Measurements from ENCODE around the gene ASPG.

Gene ASPG

GRCh38 chr14:104119488-104120251, 34.2 kb downstream of the ASPG start:
- H3K4me3 ChIP-seq (ENCODE audit: low read length) = no peak overlapping the region
- no peak for DNase-seq (ENCODE audit: low read depth)
- no peak for TF ChIP-seq CTCF (conservative IDR thresholded peaks at IDR 0.05; ENCODE audit: low read depth, low read length)

- DNase-seq (ENCODE audit: low read depth) = no peak
- no peak for TF ChIP-seq CTCF (conservative IDR thresholded peaks at IDR 0.05; ENCODE audit: low read depth, low read length)
- H3K4me3 ChIP-seq (ENCODE audit: low read length) = no peak overlapping the region
Observed at GRCh38 chr14:104120281-104120741, 34.8 kb downstream of the ASPG start.

GRCh38 chr14:104121142-104121541, 35.6 kb downstream of the ASPG start:
- no peak overlapping the region for H3K4me3 ChIP-seq (ENCODE audit: low read length)
- TF ChIP-seq CTCF (conservative IDR thresholded peaks at IDR 0.05; ENCODE audit: low read depth, low read length) = no peak
- DNase-seq (ENCODE audit: low read depth) = no peak

GRCh38 chr14:104123879-104124278, 38.4 kb downstream of the ASPG start:
- DNase-seq (ENCODE audit: low read depth) = no peak
- H3K4me3 ChIP-seq (ENCODE audit: low read length) = no peak overlapping the region
- TF ChIP-seq CTCF (conservative IDR thresholded peaks at IDR 0.05; ENCODE audit: low read depth, low read length) = no peak

GRCh38 chr14:104125011-104125410, 39.5 kb downstream of the ASPG start:
- DNase-seq (ENCODE audit: low read depth) = no peak
- no peak overlapping the region for H3K4me3 ChIP-seq (ENCODE audit: low read length)
- TF ChIP-seq CTCF (conservative IDR thresholded peaks at IDR 0.05; ENCODE audit: low read depth, low read length) = no peak

GRCh38 chr14:104126753-104127152, 41.3 kb downstream of the ASPG start:
- no peak for TF ChIP-seq CTCF (conservative IDR thresholded peaks at IDR 0.05; ENCODE audit: low read depth, low read length)

GRCh38 chr14:104128981-104129380, 43.5 kb downstream of the ASPG start:
- H3K4me3 ChIP-seq (ENCODE audit: low read length) = no peak overlapping the region
- no peak for TF ChIP-seq CTCF (conservative IDR thresholded peaks at IDR 0.05; ENCODE audit: low read depth, low read length)
- DNase-seq (ENCODE audit: low read depth) = no peak

More at GRCh38 chr14:104126753-104127152, 41.3 kb downstream of the ASPG start:
- DNase-seq (ENCODE audit: low read depth) = no peak
- no peak overlapping the region for H3K4me3 ChIP-seq (ENCODE audit: low read length)
